ENCODE results near the gene GSG1L.

GRCh38 chr16:27739606-27740357, 323.7 kb downstream of the GSG1L start:
- no peak for TF ChIP-seq CTCF (IDR thresholded peaks at IDR 0.05; ENCODE audit: poor library complexity)
- TF ChIP-seq EZH2phosphoT487 (IDR thresholded peaks at IDR 0.05; ENCODE audit: low read depth, severe bottlenecking, unreplicated experiment), result no peak
